ENCODE measurements around the gene FBLL1. TPM values are rescaled to one million over a fixed set of nuclear protein-coding genes. Genes with fewer than 3 reads are reported as not detected.

The FBLL1 gene
- total and polyA plus RNA-seq, 2 of the 4 experiments (the other 2 are of a cell fraction): 0.18 to 0.29 TPM

GRCh38 chr5:168579488-168580226 lies 50.6 kb downstream of the FBLL1 start (continued):
- TF ChIP-seq RCOR1 (IDR thresholded peaks at IDR 0.05; ENCODE audit: insufficient replicate concordance, low read length): no peak
- no peak for TF ChIP-seq MAFK (IDR thresholded peaks at IDR 0.05; ENCODE audit: low read depth, low read length)

DNA sequence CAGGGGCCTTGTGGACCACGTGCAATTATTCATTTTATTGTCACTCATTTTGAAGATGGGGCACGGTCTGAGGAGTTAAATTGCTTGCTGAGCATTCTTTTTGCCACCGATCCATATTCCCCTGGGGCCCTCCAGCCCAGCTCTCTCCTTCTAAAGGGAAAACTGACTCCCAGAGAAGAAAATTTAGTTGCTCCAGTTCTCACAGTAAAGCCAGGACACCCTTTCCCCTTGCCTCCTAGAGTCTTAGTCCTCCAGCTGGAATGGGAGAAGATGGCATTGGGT lies 51.1 kb downstream of the FBLL1 start:
- H3K9ac ChIP-seq (ENCODE audit: low read depth, low read length): peak overlapping the region; percentile 82; the same call in 1 of the 2 replicates
- H2BK20ac ChIP-seq (ENCODE audit: low read depth, low read length): 0 out of 2 replicates have a peak overlapping the region, but pooled peaks have one; percentile 55
- H3K27me3 ChIP-seq (ENCODE audit: control insufficient read depth, insufficient read depth, low read length): peaks cover under 1% of the 10 kb centered on the region; the same call in 1 of the 2 replicates
- H3K4ac ChIP-seq (ENCODE audit: low read depth, low read length): peak overlapping the region; percentile 90
- H3K9me3 ChIP-seq (ENCODE audit: control insufficient read depth, insufficient read depth, low read length): no peaks in the 10 kb centered on the region
- peak overlapping the region; percentile 79 to 93 for H4K8ac ChIP-seq (ENCODE audit: low read depth in 2 of 2, low read length in 2 of 2)
- dilution Hi-C loops (cut with HindIII; ENCODE audit: low sequenced_read_pairs, unreplicated experiment) (no loop called here), in situ Hi-C loops (cut with MboI; ENCODE audit: low sequenced_read_pairs) (no loop called here), intact Hi-C loops (cut with micrococcal nuclease) (no loop called here)
- H2AK5ac ChIP-seq (ENCODE audit: low read depth, low read length): no peak overlapping the region
- peak overlapping the region; percentile 86 for H3K23ac ChIP-seq (ENCODE audit: low read depth, low read length)
- WGBS, 2 experiments (ENCODE audit: extremely low coverage in 2 of 2, insufficient read length in 1 of 2): no CpG with 5 or more reads among the region's 3 CpGs
- DNase-seq (no peak), ATAC-seq (ENCODE audit: low read depth) (no peak)
- BruUV-seq (replicated peaks): no TSS peak
- H4K91ac ChIP-seq (ENCODE audit: insufficient read depth, low read depth, low read length): peak overlapping the region; percentile 82
- H3K56ac ChIP-seq (ENCODE audit: extremely low read depth, insufficient read depth, low read length): peak overlapping the region; percentile 88; the same call in 1 of the 2 replicates
- H3K4me1 ChIP-seq (ENCODE audit: control insufficient read depth, insufficient read depth, low read length): no peaks in the 10 kb centered on the region
- peak overlapping the region; percentile 93 for H4K5ac ChIP-seq (ENCODE audit: low read depth, low read length)
- H3K14ac ChIP-seq (replicated peaks; ENCODE audit: low read depth, low read length): peak overlapping the region; percentile 92
- no peaks in the 10 kb centered on the region for H3K9me1 ChIP-seq (ENCODE audit: insufficient read depth, low read length)
- peak overlapping the region; percentile 88 for H2BK5ac ChIP-seq (ENCODE audit: low read depth, low read length, poor library complexity, severe bottlenecking)
- H2AFZ ChIP-seq (replicated peaks; ENCODE audit: low read length, poor library complexity): peak overlapping the region; percentile 91
- POLR2A ChIA-PET (ENCODE audit: unreplicated experiment): no interaction called here
- CTCF ChIA-PET: no interaction called here
- H3K36me3 ChIP-seq (ENCODE audit: control insufficient read depth, insufficient read depth, low read length): no peaks in the 10 kb centered on the region
- peak overlapping the region; percentile 55 for H3K4me3 ChIP-seq (ENCODE audit: insufficient read depth, low read depth, low read length)
- H4K20me1 ChIP-seq (ENCODE audit: insufficient read depth, low read length): peaks cover 32% of the 10 kb centered on the region
- H3K79me1 ChIP-seq (ENCODE audit: low read depth in 1 of 2, low read length in 2 of 2): peaks cover 0 to 14% of the 10 kb centered on the region in 2 experiments; a peak in 1 of 4 replicates
- H2BK15ac ChIP-seq (ENCODE audit: low read depth, low read length): peak overlapping the region; percentile 55; the same call in 1 of the 3 replicates
- peak overlapping the region; percentile 43 for H2AK9ac ChIP-seq (replicated peaks; ENCODE audit: low read depth, low read length, poor library complexity)
- peak overlapping the region; percentile 92 for H3K4me2 ChIP-seq (ENCODE audit: low read depth, low read length)
- peak overlapping the region; percentile 84; the same call in 1 of the 2 replicates for H3K27ac ChIP-seq (ENCODE audit: insufficient read depth, low read length)
- peak overlapping the region; percentile 87; the same call in 1 of the 2 replicates for H3K18ac ChIP-seq (ENCODE audit: low read depth, low read length)
- peak overlapping the region; percentile 71 for H2BK120ac ChIP-seq (ENCODE audit: low read depth, low read length)
- no peak for TF ChIP-seq RAD21 (IDR thresholded peaks at IDR 0.05; ENCODE audit: low read length)
- no peak for TF ChIP-seq NFE2L2 (IDR thresholded peaks at IDR 0.05; ENCODE audit: low read depth, low read length)
- TF ChIP-seq MAFK (IDR thresholded peaks at IDR 0.05; ENCODE audit: low read depth, low read length): no peak
- TF ChIP-seq POLR2A (IDR thresholded peaks at IDR 0.05; ENCODE audit: low read depth, low read length): no peak
- TF ChIP-seq FOS (IDR thresholded peaks at IDR 0.05; ENCODE audit: low read depth, low read length): no peak
- no peak for TF ChIP-seq USF2 (IDR thresholded peaks at IDR 0.05; ENCODE audit: low read depth, low read length)
- no peak for TF ChIP-seq BHLHE40 (IDR thresholded peaks at IDR 0.05; ENCODE audit: low read depth, low read length)
- TF ChIP-seq MXI1 (IDR thresholded peaks at IDR 0.05; ENCODE audit: borderline replicate concordance, low read depth, low read length): no peak
- TF ChIP-seq CEBPB (IDR thresholded peaks at IDR 0.05; ENCODE audit: low read depth, low read length): no peak
- no peak for TF ChIP-seq SMC3 (IDR thresholded peaks at IDR 0.05; ENCODE audit: low read depth, low read length)
- no peak for TF ChIP-seq CHD1 (IDR thresholded peaks at IDR 0.05; ENCODE audit: low read depth, low read length)
- TF ChIP-seq RCOR1 (IDR thresholded peaks at IDR 0.05; ENCODE audit: insufficient replicate concordance, low read length): no peak
- TF ChIP-seq ELK1 (IDR thresholded peaks at IDR 0.05; ENCODE audit: borderline replicate concordance, low read depth, low read length): no peak
- TF ChIP-seq RFX5 (IDR thresholded peaks at IDR 0.05; ENCODE audit: low read depth, low read length): no peak
